ENCODE measurements around the gene PDE6G.

- no peak for TF ChIP-seq CTCF (IDR thresholded peaks at IDR 0.05)
- no peak for TF ChIP-seq POLR2AphosphoS5 (IDR thresholded peaks at IDR 0.05; ENCODE audit: low read depth, low read length)
- TF ChIP-seq REST (IDR thresholded peaks at IDR 0.05; ENCODE audit: insufficient read depth in 1 of 2, low read depth in 2 of 2, low read length in 1 of 2) = no peak
- TF ChIP-seq TCF7L2 (IDR thresholded peaks at IDR 0.05; ENCODE audit: low read depth, low read length) = no peak
Observed at GRCh38 chr17:81648013-81648706, 8.2 kb downstream of the PDE6G start.
